ENCODE data around the gene PIGW.

PIGW gene

DNA sequence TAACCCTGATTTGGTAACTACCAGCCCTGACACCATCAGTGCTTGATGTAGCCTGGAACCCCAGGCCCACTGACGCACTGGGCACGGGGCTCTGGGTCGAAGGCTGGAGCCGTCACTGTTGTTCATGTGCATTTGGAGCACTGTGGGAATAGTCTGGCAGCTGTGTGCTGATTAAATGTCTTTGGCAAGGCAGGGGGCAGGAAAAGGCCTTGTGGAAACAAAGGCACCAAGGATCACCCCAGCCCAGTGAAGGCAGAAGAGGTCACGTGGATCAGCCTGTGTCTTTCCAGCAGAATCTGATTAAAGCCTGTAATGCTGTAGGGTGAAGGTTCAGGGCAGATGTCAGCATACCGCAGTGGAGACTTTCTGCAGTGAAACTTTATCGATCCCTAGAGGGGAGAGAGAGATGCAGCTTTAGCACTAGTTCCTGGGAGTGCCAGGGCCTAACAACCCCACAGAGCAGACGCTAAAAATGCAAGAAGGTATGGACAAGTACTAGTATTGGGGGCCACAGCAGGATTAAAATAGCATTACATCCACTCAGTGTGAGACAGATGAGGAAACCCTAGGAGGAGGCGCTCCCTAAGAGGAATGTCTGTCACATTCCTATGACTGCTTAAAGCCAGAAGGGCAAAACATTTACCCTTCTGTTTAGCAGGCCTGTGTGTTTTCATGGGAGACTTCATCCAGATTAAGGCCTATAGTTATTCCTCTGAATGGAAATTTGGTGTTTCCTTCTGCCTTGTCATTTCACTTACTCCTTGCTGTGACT, 38.6 kb upstream of the PIGW start:
- DNase-seq (ENCODE audit: insufficient read length, low spot score) = no peak
- no peak for FAIRE-seq
- no peak for TF ChIP-seq TAF1 (IDR thresholded peaks at IDR 0.05; ENCODE audit: low read depth, low read length)
- TF ChIP-seq PAX5 (IDR thresholded peaks at IDR 0.05; ENCODE audit: insufficient read depth, low read length, severe bottlenecking) = no peak
- TF ChIP-seq POLR2A (IDR thresholded peaks at IDR 0.05; ENCODE audit: low read depth, low read length) = no peak

DNA sequence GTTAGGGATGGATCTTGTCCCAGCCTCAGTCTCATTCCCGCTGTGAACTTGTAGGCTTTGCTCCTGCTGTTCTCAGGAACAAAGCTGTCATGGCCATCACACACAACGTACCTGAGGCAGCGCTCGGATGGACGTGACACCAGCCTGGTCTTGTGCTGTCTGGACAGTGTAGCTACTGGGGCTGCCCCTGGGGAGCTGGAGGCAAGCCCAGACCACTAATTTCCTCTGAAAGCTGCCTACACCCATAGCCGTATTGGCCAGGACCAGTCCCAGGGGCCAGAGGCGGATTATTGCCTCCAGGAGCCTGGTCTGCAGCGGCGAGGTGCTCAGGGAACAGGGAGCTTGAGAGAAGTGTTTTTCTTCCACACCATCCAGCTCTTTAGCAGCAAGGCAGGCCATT, 36.6 kb upstream of the PIGW start:
- DNase-seq (ENCODE audit: insufficient read length, low spot score) = no peak
- no peak for TF ChIP-seq POU2F2 (IDR thresholded peaks at IDR 0.05; ENCODE audit: low read depth, low read length)
- TF ChIP-seq POLR2AphosphoS5 (IDR thresholded peaks at IDR 0.05; ENCODE audit: low read depth, low read length) = no peak
- no peak for TF ChIP-seq POLR2A (IDR thresholded peaks at IDR 0.05; ENCODE audit: low read depth, low read length)
- TF ChIP-seq SPI1 (IDR thresholded peaks at IDR 0.05; ENCODE audit: low read depth, low read length) = no peak
- TF ChIP-seq PAX5 (IDR thresholded peaks at IDR 0.05; ENCODE audit: insufficient read depth, low read length, severe bottlenecking) = no peak
- no peak for TF ChIP-seq TAF1 (IDR thresholded peaks at IDR 0.05; ENCODE audit: low read depth, low read length)
- FAIRE-seq = no peak

DNA sequence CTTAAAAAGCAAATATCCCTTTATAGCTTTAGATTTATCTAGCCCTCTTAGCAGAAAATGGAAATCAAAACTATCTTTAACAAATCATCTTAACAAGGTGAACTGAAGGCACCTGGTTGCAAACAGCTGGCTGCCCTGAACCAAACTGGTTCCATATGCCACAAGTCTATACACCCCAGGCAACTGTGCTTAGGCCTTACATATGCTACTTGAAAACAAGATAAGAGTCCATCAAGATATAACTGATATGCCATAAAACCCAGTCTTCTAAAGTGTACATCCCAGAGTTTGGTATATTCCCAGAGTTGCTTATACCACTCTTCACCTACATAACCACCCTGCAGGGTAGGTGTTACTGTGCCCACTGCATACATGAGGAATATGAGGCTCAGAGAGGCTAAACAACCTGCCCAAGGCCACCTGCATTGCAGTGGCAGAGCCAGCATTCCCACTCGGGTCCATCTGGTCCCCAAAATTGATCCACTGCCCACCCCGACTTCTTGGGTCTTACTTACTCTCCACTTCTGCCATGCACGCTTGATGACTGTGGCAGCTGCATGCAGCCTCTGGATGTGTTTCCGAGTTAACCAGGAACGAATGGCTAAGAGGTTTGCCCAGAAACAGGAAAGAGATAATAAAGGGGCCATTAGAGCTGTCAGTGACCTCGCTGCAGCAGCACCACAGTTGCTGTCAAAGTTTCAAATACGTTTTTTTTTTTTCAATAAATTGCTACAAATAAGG, 36.1 kb upstream of the PIGW start:
- DNase-seq (ENCODE audit: insufficient read length, low spot score) (no peak), FAIRE-seq (no peak)
- TF ChIP-seq POLR2AphosphoS5 (IDR thresholded peaks at IDR 0.05; ENCODE audit: low read depth, low read length) = peak; percentile 44; the same call in 1 of the 2 replicates
- no peak for TF ChIP-seq POU2F2 (IDR thresholded peaks at IDR 0.05; ENCODE audit: low read depth, low read length)
- TF ChIP-seq POLR2A (IDR thresholded peaks at IDR 0.05; ENCODE audit: low read depth, low read length) = no peak

DNA sequence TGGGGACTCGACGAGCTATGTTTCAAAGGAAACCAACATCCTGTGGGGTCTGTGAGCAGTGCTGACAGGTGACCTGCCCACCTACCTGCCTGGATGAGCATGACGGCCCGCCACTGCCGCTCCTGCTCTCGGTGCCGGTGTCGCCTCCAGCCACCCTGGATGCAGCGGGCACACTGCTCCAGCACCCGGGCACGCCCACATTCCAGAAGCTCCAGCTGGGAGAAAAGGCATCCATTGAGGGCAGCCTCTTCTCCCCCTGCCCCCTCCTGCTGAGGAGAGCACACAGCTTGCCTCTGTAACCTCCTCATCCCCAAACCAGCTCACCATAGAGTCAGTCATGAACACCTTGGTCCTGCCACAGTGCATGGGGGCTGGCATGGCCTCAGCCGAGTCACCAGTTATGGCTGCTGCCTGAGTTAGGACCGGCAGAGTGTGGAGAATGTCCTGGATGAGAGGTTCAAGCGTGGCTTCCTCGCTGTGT, 34.0 kb upstream of the PIGW start:
- DNase-seq (ENCODE audit: insufficient read length, low spot score) (no peak), FAIRE-seq (no peak)
- no peak for TF ChIP-seq PAX5 (IDR thresholded peaks at IDR 0.05; ENCODE audit: insufficient read depth, low read length, severe bottlenecking)
- TF ChIP-seq SPI1 (IDR thresholded peaks at IDR 0.05; ENCODE audit: low read depth, low read length) = no peak
- TF ChIP-seq POLR2AphosphoS5 (IDR thresholded peaks at IDR 0.05; ENCODE audit: low read depth, low read length) = no peak
- TF ChIP-seq TAF1 (IDR thresholded peaks at IDR 0.05; ENCODE audit: low read depth, low read length) = no peak
- no peak for TF ChIP-seq POLR2A (IDR thresholded peaks at IDR 0.05; ENCODE audit: low read depth, low read length)

DNA sequence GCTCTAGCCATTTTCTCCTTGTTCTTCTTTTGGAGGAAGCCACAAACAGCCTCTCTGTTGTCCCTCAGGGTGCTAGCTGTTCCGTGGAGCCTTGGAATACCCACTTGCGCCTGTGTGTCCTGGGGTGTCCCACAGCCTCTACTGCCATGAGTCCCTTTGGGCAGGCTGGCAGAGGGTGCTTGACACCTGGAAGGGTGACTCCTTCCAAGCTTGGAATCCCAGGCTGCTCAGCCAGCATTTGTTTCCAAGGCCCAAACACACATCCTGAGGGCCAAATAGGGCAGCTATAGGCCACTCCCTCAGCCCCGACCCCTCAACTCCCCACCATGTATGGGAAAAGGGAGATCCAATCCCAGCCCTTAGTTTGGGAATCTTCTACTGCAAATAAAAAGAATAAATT, 33.4 kb upstream of the PIGW start:
- no peak for FAIRE-seq

DNA sequence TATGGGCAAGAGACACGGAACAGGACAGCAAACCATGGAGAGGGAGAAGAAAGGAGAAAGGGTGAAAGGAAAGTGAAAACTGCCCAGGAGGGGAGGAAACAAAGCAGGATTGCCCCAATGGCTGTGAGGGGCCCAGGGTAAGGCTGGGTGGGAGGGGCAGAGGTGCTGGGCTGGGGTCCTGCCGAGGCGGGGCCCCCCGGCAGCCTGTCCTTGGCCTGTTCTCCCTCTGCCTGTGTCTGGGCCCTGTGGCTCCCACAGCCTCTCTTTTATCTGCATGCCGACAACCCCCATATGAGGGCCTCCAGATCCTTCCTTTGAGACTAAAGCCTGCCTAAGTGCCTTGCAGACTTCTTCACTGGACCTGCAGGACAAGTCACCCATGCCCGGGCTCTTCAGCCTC, 32.8 kb upstream of the PIGW start:
- DNase-seq (ENCODE audit: insufficient read length, low spot score) = no peak
- no peak for FAIRE-seq
- no peak for TF ChIP-seq POU2F2 (IDR thresholded peaks at IDR 0.05; ENCODE audit: low read depth, low read length)
- no peak for TF ChIP-seq PAX5 (IDR thresholded peaks at IDR 0.05; ENCODE audit: insufficient read depth, low read length, severe bottlenecking)
- TF ChIP-seq POLR2AphosphoS5 (IDR thresholded peaks at IDR 0.05; ENCODE audit: low read depth, low read length) = no peak

More for the DNA sequence above, 33.4 kb upstream of the PIGW start:
- no peak for TF ChIP-seq POU2F2 (IDR thresholded peaks at IDR 0.05; ENCODE audit: low read depth, low read length)
- no peak for TF ChIP-seq SPI1 (IDR thresholded peaks at IDR 0.05; ENCODE audit: low read depth, low read length)
- TF ChIP-seq POLR2AphosphoS5 (IDR thresholded peaks at IDR 0.05; ENCODE audit: low read depth, low read length) = no peak
- TF ChIP-seq POLR2A (IDR thresholded peaks at IDR 0.05; ENCODE audit: low read depth, low read length) = no peak
- no peak for TF ChIP-seq PAX5 (IDR thresholded peaks at IDR 0.05; ENCODE audit: insufficient read depth, low read length, severe bottlenecking)
- no peak for TF ChIP-seq TAF1 (IDR thresholded peaks at IDR 0.05; ENCODE audit: low read depth, low read length)
- no peak for DNase-seq (ENCODE audit: insufficient read length, low spot score)

DNA sequence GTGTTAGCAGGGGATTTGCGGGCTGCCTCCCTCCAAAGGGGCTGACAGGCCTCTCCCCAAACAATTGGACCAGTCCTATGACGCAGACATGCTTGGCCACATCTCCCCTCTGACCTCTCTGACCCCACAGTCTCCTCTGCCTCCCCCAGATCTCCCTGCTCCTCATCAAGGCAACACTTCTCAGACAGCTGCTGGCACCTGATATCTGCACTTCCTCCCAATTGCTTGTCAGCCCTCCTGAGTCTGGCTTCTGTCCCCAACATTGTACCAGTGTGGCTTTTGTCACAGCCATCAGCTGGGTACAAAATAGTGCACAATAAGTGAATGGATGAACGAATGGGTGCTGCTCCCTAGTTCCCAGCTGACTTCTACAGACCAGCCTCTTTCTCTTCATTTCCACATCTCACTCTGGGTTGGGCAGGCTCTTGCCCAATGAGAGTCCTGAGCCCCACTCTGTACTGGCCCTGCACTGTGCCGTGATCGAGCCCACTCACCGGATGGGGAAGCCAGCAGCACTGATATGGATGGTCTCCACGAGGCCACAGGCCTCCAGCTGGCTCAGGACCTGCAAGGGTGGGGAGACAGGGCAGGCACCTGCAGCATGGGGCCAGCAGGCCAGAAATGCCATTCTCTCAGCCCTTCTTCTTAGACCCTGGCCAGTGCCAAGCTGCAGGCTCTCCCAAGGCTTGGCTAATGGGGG, 31.2 kb upstream of the PIGW start:
- FAIRE-seq (no peak), DNase-seq (ENCODE audit: insufficient read length, low spot score) (no peak)
- no peak for TF ChIP-seq PAX5 (IDR thresholded peaks at IDR 0.05; ENCODE audit: insufficient read depth, low read length, severe bottlenecking)
- no peak for TF ChIP-seq POU2F2 (IDR thresholded peaks at IDR 0.05; ENCODE audit: low read depth, low read length)
- TF ChIP-seq TAF1 (IDR thresholded peaks at IDR 0.05; ENCODE audit: low read depth, low read length) = no peak
- TF ChIP-seq SPI1 (IDR thresholded peaks at IDR 0.05; ENCODE audit: low read depth, low read length) = no peak
- TF ChIP-seq POLR2A (IDR thresholded peaks at IDR 0.05; ENCODE audit: low read depth, low read length) = no peak
- TF ChIP-seq POLR2AphosphoS5 (IDR thresholded peaks at IDR 0.05; ENCODE audit: low read depth, low read length) = no peak

DNA sequence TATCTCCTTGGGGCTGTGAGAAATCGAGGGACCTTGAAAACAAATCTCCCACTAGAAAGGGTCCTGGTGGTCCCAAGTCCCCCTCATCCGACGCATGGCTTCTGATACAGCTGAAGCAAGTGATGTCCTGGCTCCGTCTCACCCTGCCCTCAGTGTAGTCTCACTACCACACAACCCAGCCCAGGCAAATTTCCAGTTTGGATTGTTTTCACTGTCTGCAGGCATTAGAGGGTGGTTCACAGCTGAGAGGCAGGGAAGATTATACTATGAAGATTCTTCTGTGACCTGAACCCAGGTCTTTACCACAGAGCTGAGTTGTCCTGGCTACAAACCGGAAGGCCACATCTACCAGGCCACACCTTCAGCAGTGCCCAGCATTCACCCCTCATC, 30.6 kb upstream of the PIGW start:
- DNase-seq (ENCODE audit: insufficient read length, low spot score) (no peak), FAIRE-seq (no peak)
- TF ChIP-seq POLR2AphosphoS5 (IDR thresholded peaks at IDR 0.05; ENCODE audit: low read depth, low read length) = no peak
- TF ChIP-seq TAF1 (IDR thresholded peaks at IDR 0.05; ENCODE audit: low read depth, low read length) = no peak
- no peak for TF ChIP-seq POU2F2 (IDR thresholded peaks at IDR 0.05; ENCODE audit: low read depth, low read length)
- TF ChIP-seq SPI1 (IDR thresholded peaks at IDR 0.05; ENCODE audit: low read depth, low read length) = no peak
- TF ChIP-seq PAX5 (IDR thresholded peaks at IDR 0.05; ENCODE audit: insufficient read depth, low read length, severe bottlenecking) = no peak
- no peak for TF ChIP-seq POLR2A (IDR thresholded peaks at IDR 0.05; ENCODE audit: low read depth, low read length)

DNA sequence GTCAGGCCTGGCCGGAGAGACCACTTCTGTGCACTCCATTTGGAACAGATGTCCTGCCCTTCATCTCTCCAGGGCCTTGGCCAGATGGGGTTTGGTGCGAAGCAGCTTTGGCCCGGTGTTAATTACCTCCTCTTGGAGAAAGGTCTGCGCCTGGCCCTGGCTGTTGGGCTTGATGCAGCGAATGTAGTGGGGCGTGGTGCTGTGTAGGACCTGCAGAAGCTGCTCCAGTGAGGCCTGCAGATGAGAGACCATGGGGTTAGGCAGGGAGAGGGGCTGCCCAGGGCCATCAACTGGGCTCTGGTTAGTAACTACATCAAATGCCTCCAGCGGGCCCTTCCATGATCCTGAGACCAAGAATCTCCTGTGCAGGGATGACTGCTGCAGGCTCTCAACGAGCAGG, 29.6 kb upstream of the PIGW start:
- DNase-seq (ENCODE audit: insufficient read length, low spot score) (no peak), FAIRE-seq (no peak)
- TF ChIP-seq PAX5 (IDR thresholded peaks at IDR 0.05; ENCODE audit: insufficient read depth, low read length, severe bottlenecking) = no peak
- TF ChIP-seq POU2F2 (IDR thresholded peaks at IDR 0.05; ENCODE audit: low read depth, low read length) = no peak
- no peak for TF ChIP-seq POLR2AphosphoS5 (IDR thresholded peaks at IDR 0.05; ENCODE audit: low read depth, low read length)
- no peak for TF ChIP-seq POLR2A (IDR thresholded peaks at IDR 0.05; ENCODE audit: low read depth, low read length)
- no peak for TF ChIP-seq SPI1 (IDR thresholded peaks at IDR 0.05; ENCODE audit: low read depth, low read length)
- no peak for TF ChIP-seq TAF1 (IDR thresholded peaks at IDR 0.05; ENCODE audit: low read depth, low read length)
